GM04503 (cell line): ENCODE data around the gene TMEM168.
"Not testable (repeated sequence)": the region's sequence is repeated elsewhere in the genome, so short reads cannot be mapped to it uniquely, and the experiment has no call there.

Experiments
- DNase-seq: peaks from one replicate; pipeline ENCODE4 v3.0.0-alpha.2; 2012; ENCODE audit warnings: low read depth

TMEM168 gene

GRCh38 chr7:112779667-112780066 lies 10.5 kb downstream of the TMEM168 start:
- DNase-seq, result no peak

DNA sequence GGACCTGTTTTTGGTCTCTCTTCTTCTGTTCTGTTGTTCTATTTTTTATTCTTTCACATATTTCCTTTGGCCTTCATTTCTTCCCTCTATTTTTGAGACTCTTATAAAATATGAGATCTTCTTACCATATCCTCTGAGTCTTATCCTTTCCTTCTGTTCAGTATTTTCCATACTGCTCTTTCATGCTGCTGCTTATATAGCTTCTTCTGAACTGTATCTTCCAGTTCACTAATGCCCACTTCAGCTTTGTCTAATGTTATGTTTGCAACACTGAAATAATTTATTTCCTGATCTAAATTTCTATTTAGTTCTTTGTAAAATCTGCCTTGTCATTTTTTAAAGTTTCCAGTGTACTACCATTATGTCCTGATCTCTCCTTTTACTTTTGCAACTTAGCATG lies 12.8 kb downstream of the TMEM168 start:
- no peak for DNase-seq

DNA sequence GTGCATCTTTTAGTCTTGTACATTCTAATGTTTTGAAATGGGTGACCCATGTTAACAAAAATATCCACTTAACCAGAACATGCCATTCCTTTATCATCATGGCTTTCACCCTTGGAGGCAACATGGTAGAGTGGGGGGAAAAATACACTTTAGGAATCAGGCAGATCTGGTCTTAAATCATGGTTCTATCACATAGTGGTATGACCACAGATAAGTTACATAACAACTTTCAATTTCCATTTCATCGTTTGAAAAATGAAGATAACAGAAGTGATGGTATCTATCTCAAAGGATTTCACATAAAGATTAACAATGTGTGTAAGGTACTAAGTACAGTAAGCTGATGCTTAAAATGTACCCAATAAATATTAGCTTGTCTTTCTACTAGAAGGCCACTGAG lies 19.0 kb downstream of the TMEM168 start:
- no peak for DNase-seq

DNA sequence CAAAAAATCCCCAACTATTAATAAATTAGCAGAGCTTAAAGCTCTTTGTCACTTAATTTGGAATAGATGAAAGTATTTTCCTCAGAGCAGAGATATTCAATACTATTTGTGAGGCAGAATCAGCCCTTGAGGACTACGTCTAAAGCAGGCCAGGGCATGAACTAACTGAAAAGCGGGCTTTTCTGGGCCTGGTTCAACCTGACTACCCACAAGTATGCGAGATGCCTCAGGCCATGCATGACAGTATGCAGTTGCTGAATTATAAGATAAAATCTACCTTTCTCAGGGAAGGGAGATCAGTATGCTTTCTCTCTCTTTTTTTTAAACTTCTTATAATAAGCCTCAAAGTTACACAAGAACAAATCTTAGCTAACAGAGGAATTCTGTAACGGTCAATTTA lies 20.1 kb downstream of the TMEM168 start:
- no peak for DNase-seq

DNA sequence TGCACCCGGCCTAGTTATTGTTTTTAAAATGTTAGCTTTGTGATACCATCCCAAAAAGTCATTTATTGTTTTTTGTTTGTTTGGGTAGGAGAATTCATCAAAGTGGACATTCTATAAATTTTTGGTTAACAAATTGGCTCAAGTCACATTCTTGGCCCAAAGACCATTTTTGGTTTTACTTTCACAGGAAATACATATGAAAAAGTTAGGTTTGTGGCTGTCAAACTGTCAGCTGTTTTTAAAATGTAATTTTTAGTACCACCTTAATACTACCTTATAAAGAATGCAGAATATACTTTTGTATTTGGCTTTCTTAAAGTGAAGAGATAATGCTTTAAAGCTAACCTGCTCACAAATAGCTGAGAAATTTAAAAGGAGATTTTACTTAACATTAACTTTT lies 25.1 kb downstream of the TMEM168 start:
- DNase-seq, result no peak

- DNase-seq, result no peak
Observed at GRCh38 chr7:112763996-112764395, 26.2 kb downstream of the TMEM168 start.

DNA sequence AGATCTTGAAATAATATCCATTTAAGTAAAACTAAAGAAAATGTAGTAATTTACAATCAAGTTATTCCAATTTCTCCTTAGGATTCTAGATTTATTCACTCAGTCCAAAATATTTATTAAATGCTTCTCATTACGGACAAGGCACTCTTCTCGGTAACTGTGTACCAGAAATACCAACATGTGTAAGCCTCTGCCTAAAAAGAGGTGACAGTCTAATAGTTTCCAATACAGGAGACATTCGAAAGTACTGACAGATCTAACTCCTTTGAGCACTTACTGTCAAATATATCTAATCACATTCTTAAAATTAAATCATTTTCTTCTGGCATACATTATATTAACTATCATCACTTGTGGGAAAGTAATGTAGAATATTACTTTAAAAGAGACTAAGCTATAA lies 26.9 kb downstream of the TMEM168 start:
- no peak for DNase-seq

GRCh38 chr7:112759905-112760304 lies 30.3 kb downstream of the TMEM168 start:
- no peak for DNase-seq

GRCh38 chr7:112757337-112757736 lies 32.9 kb downstream of the TMEM168 start:
- no peak for DNase-seq

DNA sequence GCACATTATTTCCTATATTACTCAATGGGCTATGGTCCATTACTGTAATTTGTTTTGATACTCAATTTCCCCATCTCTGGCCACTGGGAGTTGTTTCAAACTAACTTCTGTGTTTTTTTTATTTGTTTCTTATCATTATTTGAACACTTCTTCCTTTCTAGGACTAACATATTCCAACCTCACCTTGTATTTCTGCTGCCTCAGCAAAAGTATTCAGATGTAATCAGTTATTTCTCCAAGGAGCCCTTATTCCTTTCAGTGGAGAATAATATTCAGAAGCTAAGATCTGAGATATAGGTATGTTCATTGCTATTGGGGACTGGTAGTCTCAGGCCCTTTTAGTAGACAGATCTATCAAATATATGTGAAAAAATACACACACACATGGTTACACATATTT lies 36.9 kb downstream of the TMEM168 start:
- DNase-seq, result no peak

DNA sequence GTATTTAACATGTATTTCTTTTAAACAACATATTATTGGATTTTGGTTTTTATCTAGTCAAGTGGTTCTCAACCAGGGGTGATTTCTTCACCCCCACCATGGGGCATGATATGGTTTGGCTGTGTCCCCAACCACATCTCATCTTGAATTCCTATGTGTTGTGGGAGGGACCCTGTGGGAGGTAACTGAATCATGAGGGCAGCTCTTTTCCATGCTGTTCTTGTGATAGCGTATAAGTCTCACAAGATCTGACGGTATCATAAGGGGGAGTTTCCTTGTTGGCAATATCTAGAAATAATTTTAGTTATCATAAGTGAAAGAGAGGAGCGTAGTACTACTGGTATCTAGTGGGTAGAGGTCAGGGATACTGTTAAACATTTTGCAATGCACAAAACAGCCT lies 37.6 kb downstream of the TMEM168 start:
- no peak for DNase-seq

DNA sequence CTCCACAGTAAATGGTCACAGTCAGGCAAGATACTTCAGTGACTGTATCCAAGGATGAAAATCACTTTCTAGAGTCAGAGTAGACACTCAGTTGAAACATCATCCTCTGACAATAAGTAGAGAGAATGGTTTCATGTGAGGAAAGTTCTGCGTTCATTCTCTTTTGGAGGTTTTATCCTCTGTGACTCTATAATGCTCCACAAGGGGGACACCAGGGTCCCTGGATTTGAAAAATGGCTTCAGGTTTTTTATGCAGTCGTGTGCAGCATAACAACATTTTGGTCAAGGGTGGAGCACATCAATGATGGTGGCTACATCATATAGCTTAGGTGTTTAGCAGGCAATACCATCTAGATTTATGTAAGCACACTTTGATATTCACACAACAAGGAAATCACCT lies 40.4 kb downstream of the TMEM168 start:
- DNase-seq, result no peak

GRCh38 chr7:112748381-112748780 lies 41.8 kb downstream of the TMEM168 start:
- DNase-seq, result no peak

DNA sequence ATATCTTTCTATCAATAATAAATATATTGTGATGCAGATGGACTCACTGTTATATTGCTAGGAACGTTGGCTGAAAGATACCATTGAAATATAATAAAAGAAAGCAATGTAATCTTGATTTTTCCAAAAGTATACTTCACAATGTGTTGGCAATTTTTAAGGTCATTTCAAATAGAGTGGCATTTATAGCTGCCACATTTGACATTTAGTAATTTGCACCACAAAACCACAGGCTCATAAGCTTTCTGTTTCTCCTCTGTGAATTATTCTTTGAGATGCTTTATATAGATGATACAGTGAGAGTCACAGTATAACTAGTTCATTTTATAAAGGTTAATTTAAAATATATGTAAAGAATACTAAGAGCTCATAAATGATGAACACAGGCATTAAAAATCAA lies 44.6 kb downstream of the TMEM168 start:
- no peak for DNase-seq

DNA sequence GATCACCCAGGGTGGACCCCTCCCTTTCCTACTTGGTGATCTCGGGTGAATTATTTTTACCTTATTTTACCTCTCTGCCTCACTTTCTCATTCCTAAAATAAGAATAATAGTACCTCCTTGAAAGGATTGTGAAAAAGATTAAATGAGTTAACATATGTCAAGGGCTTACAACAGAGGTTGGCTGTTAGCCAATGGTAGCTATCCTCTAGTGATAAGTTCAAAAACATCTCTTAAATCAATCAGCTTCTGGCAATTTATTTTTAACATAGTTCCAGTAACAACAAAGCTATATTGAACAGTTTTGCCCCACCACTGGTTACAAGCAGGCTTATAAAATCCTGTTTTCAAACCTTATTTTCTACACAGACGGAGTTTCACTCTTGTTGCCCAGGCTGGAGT lies 45.4 kb downstream of the TMEM168 start:
- DNase-seq, result no peak

- DNase-seq, result no peak
Observed at GRCh38 chr7:112743811-112744210, 46.4 kb downstream of the TMEM168 start.

DNA sequence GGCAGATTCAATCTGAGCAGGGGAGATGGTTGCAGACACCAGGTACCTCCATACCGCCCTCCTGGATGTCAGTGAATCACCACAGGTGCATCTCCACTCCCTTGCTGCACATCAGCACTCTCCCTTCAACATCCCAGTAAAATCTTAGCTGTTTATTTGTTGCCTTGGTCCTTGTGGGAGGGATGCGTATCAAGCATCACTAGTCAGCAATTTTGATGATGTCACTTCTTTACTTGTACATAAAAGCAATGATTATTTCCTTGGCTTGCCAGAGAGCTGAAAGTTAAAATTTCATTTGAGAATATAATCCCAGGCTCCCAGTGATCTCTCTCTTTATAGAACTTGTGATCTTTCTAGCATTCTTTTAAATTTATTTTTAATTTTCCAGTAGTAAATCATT lies 49.5 kb downstream of the TMEM168 start:
- DNase-seq, result no peak

GRCh38 chr7:112739436-112740180 lies 50.6 kb downstream of the TMEM168 start:
- DNase-seq, result no peak

GRCh38 chr7:112735261-112735660 lies 54.9 kb downstream of the TMEM168 start:
- DNase-seq, result no peak

GRCh38 chr7:112731324-112731723 lies 58.9 kb downstream of the TMEM168 start:
- not testable (repeated sequence) for DNase-seq

- no peak for DNase-seq
Observed at GRCh38 chr7:112726076-112726475, 64.1 kb downstream of the TMEM168 start.

DNA sequence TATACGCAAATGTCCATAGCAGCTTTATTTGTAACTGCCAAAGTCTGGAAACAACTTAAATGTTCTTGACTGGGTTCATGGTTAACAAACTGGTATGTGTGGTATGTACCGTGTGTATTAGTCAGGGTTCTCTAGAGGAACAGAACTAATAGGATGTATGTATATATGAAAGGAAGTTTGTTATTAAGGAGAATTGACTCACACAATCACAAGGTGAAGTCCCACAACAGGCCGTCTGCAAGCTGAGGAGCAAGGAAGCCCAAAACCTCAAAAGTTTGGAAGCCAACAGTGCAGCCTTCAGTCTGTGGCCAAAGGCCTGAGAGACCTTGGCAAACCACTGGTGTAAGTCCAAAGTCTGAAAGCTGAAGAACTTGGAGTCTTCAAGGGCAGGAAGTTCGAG lies 66.8 kb downstream of the TMEM168 start:
- DNase-seq, result no peak

GRCh38 chr7:112721366-112721765 lies 68.8 kb downstream of the TMEM168 start:
- no peak for DNase-seq

- no peak for DNase-seq
Observed at GRCh38 chr7:112715525-112715924, 74.7 kb downstream of the TMEM168 start.

- DNase-seq, result no peak
Observed at GRCh38 chr7:112714917-112715316, 75.3 kb downstream of the TMEM168 start.
